Measurements from ENCODE around the gene MUC2. TPM values are rescaled to one million over a fixed set of nuclear protein-coding genes. Genes with fewer than 3 reads are reported as not detected.

Gene MUC2
- total RNA-seq, 1 donor from 2014 or later, result not detected

DNA sequence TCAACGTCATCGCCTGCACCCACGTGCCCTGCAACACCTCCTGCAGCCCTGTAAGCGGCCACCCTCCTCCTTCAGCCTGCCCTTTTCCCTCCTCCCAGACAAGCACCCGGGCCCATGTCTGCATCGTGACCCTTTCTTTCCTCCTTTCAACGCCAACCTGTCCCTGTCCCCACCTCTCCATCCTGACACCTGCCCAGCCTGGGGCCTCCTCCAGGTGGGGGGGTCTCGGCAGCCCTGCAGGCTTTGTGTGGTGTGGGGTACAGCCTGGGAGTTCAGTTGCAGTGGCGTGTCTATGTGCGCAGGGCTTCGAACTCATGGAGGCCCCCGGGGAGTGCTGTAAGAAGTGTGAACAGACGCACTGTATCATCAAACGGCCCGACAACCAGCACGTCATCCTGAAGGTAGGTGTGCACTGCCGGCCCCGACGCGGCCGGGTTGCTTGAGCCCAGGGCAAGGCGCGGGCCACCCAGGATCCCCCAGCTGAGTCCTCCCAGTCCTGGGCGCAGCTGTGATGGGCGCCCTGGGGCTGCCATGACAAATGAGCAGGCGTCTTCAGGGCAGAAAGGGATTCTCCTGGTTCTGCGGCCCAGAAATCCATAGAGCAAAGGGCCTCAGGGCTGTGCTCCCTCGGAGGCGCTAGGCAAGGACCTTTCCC, 33.7 kb downstream of the MUC2 start:
- DNase-seq, result no peak
- no peak overlapping the region for H3K27ac Mint-ChIP-seq (ENCODE audit: unreplicated experiment)
- no peaks in the 10 kb centered on the region for H3K36me3 Mint-ChIP-seq (ENCODE audit: unreplicated experiment)
- no peaks in the 10 kb centered on the region for H3K4me1 Mint-ChIP-seq (ENCODE audit: low read depth, unreplicated experiment)
- TF ChIP-seq, protein P1, sequence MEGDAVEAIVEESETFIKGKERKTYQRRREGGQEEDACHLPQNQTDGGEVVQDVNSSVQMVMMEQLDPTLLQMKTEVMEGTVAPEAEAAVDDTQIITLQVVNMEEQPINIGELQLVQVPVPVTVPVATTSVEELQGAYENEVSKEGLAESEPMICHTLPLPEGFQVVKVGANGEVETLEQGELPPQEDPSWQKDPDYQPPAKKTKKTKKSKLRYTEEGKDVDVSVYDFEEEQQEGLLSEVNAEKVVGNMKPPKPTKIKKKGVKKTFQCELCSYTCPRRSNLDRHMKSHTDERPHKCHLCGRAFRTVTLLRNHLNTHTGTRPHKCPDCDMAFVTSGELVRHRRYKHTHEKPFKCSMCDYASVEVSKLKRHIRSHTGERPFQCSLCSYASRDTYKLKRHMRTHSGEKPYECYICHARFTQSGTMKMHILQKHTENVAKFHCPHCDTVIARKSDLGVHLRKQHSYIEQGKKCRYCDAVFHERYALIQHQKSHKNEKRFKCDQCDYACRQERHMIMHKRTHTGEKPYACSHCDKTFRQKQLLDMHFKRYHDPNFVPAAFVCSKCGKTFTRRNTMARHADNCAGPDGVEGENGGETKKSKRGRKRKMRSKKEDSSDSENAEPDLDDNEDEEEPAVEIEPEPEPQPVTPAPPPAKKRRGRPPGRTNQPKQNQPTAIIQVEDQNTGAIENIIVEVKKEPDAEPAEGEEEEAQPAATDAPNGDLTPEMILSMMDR (IDR thresholded peaks at IDR 0.05; ENCODE audit: partially characterized antibody, unreplicated experiment), result no peak
- H3K4me3 Mint-ChIP-seq (ENCODE audit: unreplicated experiment), result no peak overlapping the region
- H3K9me3 Mint-ChIP-seq (ENCODE audit: unreplicated experiment), result peaks cover 4% of the 10 kb centered on the region
- H3K27me3 Mint-ChIP-seq (ENCODE audit: unreplicated experiment), result peaks cover 6% of the 10 kb centered on the region

DNA sequence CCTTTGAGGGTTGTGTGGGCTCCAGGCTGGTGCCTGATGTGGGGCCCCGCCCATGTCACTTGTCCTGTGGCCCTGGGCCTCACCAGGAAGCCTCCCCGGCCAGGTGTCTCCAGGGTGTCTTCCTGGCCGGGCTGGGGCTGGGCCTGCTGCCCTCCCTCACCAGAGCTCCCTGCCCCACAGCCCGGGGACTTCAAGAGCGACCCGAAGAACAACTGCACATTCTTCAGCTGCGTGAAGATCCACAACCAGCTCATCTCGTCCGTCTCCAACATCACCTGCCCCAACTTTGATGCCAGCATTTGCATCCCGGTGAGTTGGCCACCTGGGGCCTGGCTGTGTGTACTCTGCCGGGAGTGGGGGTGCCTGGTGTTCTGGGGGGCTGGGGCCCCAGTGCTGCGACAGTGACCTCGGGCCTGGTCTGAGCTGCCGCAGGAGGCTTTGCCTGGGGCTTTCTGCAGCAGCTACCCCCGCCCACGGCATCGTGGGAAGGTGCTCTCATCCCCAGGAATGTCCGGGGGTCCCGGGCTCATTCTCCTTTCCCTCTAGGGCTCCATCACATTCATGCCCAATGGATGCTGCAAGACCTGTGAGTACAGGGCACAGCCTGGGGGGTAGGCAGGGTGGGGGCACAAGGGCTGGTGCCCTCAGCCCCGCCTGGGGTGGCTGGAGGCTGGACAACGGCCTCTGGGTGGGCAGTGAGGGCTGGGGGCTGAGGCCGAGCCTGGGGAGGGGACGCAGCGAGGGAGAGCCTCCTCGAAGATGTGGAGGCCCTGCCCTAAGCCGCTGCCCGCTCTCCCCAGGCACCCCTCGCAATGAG, 34.6 kb downstream of the MUC2 start:
- TF ChIP-seq, protein P1 (IDR thresholded peaks at IDR 0.05; ENCODE audit: partially characterized antibody, unreplicated experiment), result no peak
- H3K9me3 Mint-ChIP-seq (ENCODE audit: unreplicated experiment), result peaks cover 4% of the 10 kb centered on the region
- H3K4me3 Mint-ChIP-seq (ENCODE audit: unreplicated experiment), result no peak overlapping the region
- no peaks in the 10 kb centered on the region for H3K36me3 Mint-ChIP-seq (ENCODE audit: unreplicated experiment)
- H3K4me1 Mint-ChIP-seq (ENCODE audit: low read depth, unreplicated experiment), result no peaks in the 10 kb centered on the region
- no peak overlapping the region for H3K27ac Mint-ChIP-seq (ENCODE audit: unreplicated experiment)
- DNase-seq, result no peak
- H3K27me3 Mint-ChIP-seq (ENCODE audit: unreplicated experiment), result peaks cover 6% of the 10 kb centered on the region

DNA sequence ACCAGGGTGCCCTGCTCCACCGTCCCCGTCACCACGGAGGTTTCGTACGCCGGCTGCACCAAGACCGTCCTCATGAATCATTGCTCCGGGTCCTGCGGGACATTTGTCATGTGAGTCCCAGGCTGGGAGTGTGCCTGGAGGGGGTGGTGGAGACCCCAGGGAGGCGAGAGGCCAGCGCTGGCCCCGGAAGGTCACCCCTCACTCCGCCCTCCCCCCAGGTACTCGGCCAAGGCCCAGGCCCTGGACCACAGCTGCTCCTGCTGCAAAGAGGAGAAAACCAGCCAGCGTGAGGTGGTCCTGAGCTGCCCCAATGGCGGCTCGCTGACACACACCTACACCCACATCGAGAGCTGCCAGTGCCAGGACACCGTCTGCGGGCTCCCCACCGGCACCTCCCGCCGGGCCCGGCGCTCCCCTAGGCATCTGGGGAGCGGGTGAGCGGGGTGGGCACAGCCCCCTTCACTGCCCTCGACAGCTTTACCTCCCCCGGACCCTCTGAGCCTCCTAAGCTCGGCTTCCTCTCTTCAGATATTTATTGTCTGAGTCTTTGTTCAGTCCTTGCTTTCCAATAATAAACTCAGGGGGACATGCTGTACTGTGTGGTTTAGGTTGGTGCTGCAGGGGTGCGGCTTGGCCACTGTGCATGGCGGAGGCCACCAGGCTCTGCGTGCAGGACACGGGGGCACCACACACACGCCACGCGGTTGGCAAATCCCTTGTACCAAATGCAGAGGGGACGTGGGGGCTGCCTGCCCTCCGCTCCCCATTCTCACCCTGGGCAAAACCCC, 35.4 kb downstream of the MUC2 start:
- no peak overlapping the region for H3K27ac Mint-ChIP-seq (ENCODE audit: unreplicated experiment)
- no peak overlapping the region for H3K4me3 Mint-ChIP-seq (ENCODE audit: unreplicated experiment)
- TF ChIP-seq, protein P1 (IDR thresholded peaks at IDR 0.05; ENCODE audit: partially characterized antibody, unreplicated experiment), result no peak
- no peaks in the 10 kb centered on the region for H3K36me3 Mint-ChIP-seq (ENCODE audit: unreplicated experiment)
- peaks cover 6% of the 10 kb centered on the region for H3K27me3 Mint-ChIP-seq (ENCODE audit: unreplicated experiment)
- peaks cover 4% of the 10 kb centered on the region for H3K9me3 Mint-ChIP-seq (ENCODE audit: unreplicated experiment)
- peak; percentile 13 for DNase-seq
- no peaks in the 10 kb centered on the region for H3K4me1 Mint-ChIP-seq (ENCODE audit: low read depth, unreplicated experiment)

DNA sequence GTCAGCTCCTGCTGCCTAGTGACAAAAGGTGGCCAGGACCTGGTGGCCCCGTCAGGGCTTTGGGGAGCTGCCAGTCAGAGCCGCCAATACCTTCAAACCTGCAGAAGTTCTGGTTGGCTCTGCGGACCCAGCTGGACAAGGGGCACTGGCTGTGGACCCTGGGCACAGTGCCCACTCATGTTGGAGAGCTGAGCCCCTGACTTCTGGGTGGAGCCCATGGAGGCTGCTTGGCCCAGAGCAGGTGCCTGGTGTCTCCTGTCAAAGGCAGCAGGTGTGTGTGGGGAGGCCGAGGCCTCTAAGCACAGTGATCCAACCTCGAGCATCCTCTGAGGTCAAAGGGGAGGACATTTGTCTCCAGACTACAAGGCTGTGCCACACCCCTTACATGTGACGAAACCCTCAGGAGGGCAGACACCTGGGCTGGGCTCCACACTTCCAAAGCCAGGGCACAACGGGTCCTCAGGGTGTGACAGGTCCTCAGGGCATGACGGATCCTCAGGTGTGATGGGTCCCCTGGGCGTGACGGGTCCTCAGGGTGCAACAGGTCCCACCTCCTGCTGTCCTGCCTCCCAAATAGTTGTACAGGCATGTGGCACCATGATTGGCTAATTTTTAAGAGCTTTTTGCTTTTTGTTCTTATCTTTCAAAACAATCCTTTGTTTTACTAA, 37.0 kb downstream of the MUC2 start:
- Mint-ChIP-seq H3K36me3 (ENCODE audit: unreplicated experiment) (no peaks in the 10 kb centered on the region), H3K27me3 (ENCODE audit: unreplicated experiment) (peaks cover 4% of the 10 kb centered on the region), H3K4me3 (ENCODE audit: unreplicated experiment) (no peak overlapping the region), H3K4me1 (ENCODE audit: low read depth, unreplicated experiment) (no peaks in the 10 kb centered on the region), H3K9me3 (ENCODE audit: unreplicated experiment) (peaks cover 4% of the 10 kb centered on the region), H3K27ac (ENCODE audit: unreplicated experiment) (no peak overlapping the region)
- TF ChIP-seq, protein P1 (IDR thresholded peaks at IDR 0.05; ENCODE audit: partially characterized antibody, unreplicated experiment), result no peak
- no peak for DNase-seq
